ENCODE data around the gene NOL9. TPM values are rescaled to one million over a fixed set of nuclear protein-coding genes. Genes with fewer than 3 reads are reported as not detected.

Gene NOL9
- total RNA-seq, 1 donor from 2014 or later: 50.0 TPM

DNA sequence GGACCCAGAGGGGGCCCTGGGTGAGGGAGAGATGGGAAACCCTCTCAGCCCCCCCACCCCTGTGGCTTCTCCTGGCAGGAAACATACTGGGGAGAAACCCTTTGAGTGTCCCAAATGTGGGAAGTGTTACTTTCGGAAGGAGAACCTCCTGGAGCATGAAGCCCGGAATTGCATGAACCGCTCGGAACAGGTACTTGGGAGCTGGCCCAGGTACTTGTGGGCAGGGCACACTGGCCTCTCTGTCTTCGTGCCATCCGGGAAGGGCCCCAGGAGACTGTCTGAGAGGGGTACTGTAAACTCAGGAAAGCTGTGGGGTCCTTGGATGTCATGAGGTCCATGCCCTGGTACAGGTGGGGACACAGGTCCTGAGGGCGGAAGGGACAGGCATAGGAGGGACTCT, 31.5 kb upstream of the NOL9 start:
- H3K36me3 Mint-ChIP-seq (ENCODE audit: low read depth): peaks cover 24% of the 10 kb centered on the region

DNA sequence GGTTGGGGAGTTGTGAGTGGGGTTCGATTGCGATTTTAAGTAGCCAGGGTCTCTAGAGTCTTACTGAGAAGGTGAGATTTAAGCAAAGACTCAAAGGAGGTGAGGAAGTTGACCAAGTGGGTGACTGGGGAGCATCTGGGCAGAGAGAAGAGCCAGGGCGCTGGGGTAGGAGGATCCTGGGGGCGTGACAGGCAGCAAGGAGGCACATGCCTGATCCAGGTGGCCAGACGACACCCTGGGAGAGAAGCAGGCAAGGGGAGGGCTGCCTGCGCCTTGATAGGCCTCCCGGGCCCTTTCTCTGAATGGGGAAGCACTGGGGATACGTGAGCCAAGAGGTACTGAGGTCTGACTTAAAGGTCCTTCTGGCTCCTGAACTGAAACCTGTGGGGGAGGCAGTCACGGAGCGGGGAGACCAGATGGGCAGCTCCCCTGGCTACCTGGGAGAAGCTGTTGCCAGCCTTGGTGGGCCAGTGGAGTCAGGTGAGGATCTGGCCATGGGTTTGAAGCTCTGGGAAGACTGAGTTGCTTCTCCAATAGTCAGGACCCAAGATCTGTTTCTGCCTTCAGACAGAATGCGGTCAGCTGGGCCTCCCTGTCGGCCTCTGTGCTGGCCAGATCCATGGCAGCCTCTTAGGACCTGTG, 30.9 kb upstream of the NOL9 start:
- peaks cover 25% of the 10 kb centered on the region for H3K36me3 Mint-ChIP-seq (ENCODE audit: low read depth)
- no peak for DNase-seq (ENCODE audit: low spot score)
- intact Hi-C loops (cut with micrococcal nuclease): no loop called here
- H3K4me1 Mint-ChIP-seq (ENCODE audit: low read depth): peaks cover 30% of the 10 kb centered on the region
- no peaks in the 10 kb centered on the region for H3K9me3 Mint-ChIP-seq
- no peak overlapping the region for H3K4me3 Mint-ChIP-seq (ENCODE audit: low read depth)
- H3K27ac Mint-ChIP-seq: peak overlapping the region; percentile 9
- no peaks in the 10 kb centered on the region for H3K27me3 Mint-ChIP-seq (ENCODE audit: low read depth)

More for the DNA sequence above, 31.5 kb upstream of the NOL9 start:
- no peaks in the 10 kb centered on the region for H3K9me3 Mint-ChIP-seq
- H3K4me3 Mint-ChIP-seq (ENCODE audit: low read depth): no peak overlapping the region
- no peaks in the 10 kb centered on the region for H3K27me3 Mint-ChIP-seq (ENCODE audit: low read depth)
- no peak for DNase-seq (ENCODE audit: low spot score)
- peaks cover 24% of the 10 kb centered on the region for H3K4me1 Mint-ChIP-seq (ENCODE audit: low read depth)
- intact Hi-C loops (cut with micrococcal nuclease): no loop called here
- H3K27ac Mint-ChIP-seq: no peak overlapping the region

DNA sequence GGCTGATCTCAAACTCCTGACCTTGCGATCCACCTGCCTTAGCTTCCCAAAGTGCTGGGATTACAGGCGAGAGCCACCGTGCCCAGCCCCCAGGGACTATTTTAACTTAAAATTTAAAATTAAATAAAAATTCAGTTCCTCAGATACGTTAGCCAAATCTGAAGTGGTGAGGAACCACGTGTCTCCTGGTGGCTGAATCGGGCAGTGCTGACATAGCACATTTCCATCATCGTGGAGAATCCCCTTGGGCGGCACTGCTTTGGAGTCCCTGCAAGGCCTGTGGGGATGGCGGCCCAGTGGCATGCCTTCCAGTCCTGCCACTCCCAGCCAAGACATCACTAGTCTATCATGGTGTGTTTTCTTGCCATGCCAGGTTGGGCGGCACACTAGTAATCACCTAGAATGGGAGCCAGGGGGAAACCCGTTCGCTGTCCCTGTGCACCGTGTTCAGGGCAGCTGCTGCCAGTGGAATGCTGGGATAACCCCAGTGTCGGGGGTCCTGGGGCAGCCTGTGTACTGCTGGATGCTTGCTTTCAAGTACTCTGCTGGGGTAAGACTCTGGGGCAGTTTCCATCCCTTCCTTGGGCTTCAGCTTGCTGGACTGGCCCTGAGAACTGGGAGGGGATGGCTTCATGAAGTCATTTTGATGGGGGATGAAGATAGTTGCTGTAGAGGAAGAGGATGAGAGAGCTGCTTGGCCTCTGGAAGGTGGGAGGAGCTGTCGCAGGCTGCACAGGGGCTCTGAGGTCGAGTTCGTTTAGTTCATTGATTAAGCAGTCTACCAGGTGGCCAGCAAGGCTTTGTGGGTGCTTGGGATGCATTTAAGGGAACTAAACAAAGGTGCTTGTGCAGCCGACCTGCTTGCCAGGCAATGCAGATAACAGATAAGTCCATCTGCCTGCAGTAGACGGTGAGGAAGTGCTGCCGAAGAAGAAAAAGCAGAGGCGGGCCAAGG, 30.1 kb upstream of the NOL9 start:
- H3K27ac Mint-ChIP-seq: peak overlapping the region; percentile 9
- peaks cover 18% of the 10 kb centered on the region for H3K36me3 Mint-ChIP-seq (ENCODE audit: low read depth)
- H3K4me1 Mint-ChIP-seq (ENCODE audit: low read depth): peaks cover 33% of the 10 kb centered on the region

DNA sequence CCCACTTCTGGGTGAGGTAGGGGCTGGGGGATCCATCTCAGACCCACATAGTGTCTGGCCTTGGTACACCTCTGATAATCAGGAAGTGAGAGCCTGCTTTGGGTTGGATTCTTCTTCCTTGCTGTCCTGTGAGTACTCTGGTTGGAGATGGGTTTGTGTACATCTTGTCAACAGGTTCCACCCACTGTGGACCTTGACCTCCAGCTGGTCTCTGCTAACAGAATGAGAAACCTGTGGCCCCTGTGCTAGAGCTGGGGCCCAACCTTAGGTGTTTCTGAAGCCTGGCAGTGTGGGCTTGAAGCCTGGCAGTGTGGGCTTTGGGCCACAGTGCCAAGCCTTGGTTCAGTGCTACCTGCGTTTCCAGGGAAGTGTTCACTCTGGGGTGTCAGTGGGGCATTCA, 28.1 kb upstream of the NOL9 start:
- H3K9me3 Mint-ChIP-seq: no peaks in the 10 kb centered on the region
- no peaks in the 10 kb centered on the region for H3K27me3 Mint-ChIP-seq (ENCODE audit: low read depth)
- DNase-seq (ENCODE audit: low spot score): no peak
- peaks cover 11% of the 10 kb centered on the region for H3K36me3 Mint-ChIP-seq (ENCODE audit: low read depth)
- peaks cover 36% of the 10 kb centered on the region for H3K4me1 Mint-ChIP-seq (ENCODE audit: low read depth)
- intact Hi-C loops (cut with micrococcal nuclease): no loop called here
- H3K4me3 Mint-ChIP-seq (ENCODE audit: low read depth): peak overlapping the region; percentile 57
- peak overlapping the region; percentile 62 for H3K27ac Mint-ChIP-seq

More for the DNA sequence above, 30.1 kb upstream of the NOL9 start:
- no peak for DNase-seq (ENCODE audit: low spot score)
- no peak overlapping the region for H3K4me3 Mint-ChIP-seq (ENCODE audit: low read depth)
- no peaks in the 10 kb centered on the region for H3K9me3 Mint-ChIP-seq
- intact Hi-C loops (cut with micrococcal nuclease): no loop called here
- no peaks in the 10 kb centered on the region for H3K27me3 Mint-ChIP-seq (ENCODE audit: low read depth)

DNA sequence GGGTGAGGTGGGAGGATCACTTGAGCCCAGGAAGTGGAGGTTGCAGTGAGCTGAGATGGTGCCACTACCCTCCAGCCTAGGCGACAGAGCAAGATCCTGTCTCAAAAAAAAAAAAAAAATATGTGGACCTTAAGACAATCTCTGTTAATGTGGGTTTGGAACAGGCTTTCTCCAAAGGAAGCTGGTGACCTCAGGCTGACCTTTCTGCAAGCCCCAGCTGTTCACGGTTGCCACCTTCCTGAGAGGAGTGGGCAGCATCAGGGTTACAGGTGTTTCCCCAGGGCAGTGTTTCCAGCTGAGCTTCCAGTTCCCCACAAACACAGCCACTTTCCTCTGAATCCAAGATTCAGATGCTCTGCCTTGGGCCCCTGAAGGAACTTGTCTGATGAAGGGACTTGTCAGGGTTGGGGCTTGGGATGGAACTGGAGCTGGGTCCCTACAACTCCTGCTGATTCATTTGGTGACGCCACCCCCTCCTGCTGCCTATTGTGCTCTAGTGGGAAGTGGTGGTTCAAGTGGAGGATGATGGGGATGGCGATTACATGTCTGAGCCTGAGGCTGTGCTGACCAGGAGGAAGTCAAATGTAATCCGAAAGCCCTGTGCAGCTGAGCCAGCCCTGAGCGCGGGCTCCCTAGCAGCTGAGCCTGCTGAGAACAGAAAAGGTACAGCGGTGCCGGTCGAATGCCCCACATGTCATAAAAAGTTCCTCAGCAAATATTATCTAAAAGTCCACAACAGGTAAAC, 27.4 kb upstream of the NOL9 start:
- Mint-ChIP-seq H3K4me3 (ENCODE audit: low read depth) (peak overlapping the region; percentile 88), H3K27ac (no peak overlapping the region), H3K4me1 (ENCODE audit: low read depth) (peaks cover 35% of the 10 kb centered on the region), H3K36me3 (ENCODE audit: low read depth) (peaks cover 11% of the 10 kb centered on the region), H3K27me3 (ENCODE audit: low read depth) (no peaks in the 10 kb centered on the region), H3K9me3 (no peaks in the 10 kb centered on the region)
- intact Hi-C loops (cut with micrococcal nuclease): no loop called here
- DNase-seq (ENCODE audit: low spot score): no peak

DNA sequence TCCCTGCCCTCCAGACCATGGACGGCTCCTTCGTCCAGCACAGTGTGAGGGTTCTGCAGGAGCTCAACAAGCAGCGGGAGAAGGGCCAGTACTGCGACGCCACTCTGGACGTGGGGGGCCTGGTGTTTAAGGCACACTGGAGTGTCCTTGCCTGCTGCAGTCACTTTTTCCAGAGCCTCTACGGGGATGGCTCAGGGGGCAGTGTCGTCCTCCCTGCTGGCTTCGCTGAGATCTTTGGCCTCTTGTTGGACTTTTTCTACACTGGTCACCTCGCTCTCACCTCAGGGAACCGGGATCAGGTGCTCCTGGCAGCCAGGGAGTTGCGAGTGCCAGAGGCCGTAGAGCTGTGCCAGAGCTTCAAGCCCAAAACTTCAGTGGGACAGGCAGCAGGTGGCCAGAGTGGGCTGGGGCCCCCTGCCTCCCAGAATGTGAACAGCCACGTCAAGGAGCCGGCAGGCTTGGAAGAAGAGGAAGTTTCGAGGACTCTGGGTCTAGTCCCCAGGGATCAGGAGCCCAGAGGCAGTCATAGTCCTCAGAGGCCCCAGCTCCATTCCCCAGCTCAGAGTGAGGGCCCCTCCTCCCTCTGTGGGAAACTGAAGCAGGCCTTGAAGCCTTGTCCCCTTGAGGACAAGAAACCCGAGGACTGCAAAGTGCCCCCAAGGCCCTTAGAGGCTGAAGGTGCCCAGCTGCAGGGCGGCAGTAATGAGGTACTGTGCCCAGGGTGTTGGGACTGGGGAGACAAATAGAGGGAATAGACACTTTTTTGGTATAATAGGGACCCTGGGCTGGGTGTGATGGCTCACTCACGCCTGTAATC, 26.5 kb upstream of the NOL9 start:
- no peak for DNase-seq (ENCODE audit: low spot score)
- H3K36me3 Mint-ChIP-seq (ENCODE audit: low read depth): peaks cover 11% of the 10 kb centered on the region
- H3K27me3 Mint-ChIP-seq (ENCODE audit: low read depth): no peaks in the 10 kb centered on the region
- H3K27ac Mint-ChIP-seq: peak overlapping the region; percentile 88
- H3K4me1 Mint-ChIP-seq (ENCODE audit: low read depth): peaks cover 35% of the 10 kb centered on the region
- peak overlapping the region; percentile 88 for H3K4me3 Mint-ChIP-seq (ENCODE audit: low read depth)
- intact Hi-C loops (cut with micrococcal nuclease): no loop called here
- H3K9me3 Mint-ChIP-seq: no peaks in the 10 kb centered on the region

DNA sequence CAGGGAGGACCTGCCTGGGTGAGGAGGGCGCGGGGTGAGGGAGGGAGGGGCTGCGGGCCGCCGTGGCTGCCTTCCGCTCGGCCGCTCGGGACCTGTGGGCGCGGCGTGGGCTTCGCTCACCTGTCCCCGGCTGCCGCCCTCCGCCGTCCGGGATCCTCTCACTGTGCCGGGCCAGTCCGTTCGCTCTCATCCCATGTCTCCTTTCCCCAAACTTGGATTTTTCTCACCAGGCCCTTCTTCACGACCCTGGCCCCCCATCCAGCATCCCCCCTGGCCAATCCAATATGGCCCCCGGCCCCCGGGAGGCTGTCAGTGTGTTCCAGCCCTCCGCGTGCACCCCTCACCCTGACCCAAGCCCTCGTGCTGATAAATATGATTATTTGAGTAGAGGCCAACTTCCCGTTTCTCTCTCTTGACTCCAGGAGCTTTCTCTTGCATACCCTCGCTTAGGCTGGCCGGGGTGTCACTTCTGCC, 25.8 kb upstream of the NOL9 start:
- Mint-ChIP-seq H3K9me3 (no peaks in the 10 kb centered on the region), H3K4me3 (ENCODE audit: low read depth) (peak overlapping the region; percentile 88), H3K27me3 (ENCODE audit: low read depth) (no peaks in the 10 kb centered on the region), H3K4me1 (ENCODE audit: low read depth) (peaks cover 35% of the 10 kb centered on the region), H3K27ac (peak overlapping the region; percentile 92), H3K36me3 (ENCODE audit: low read depth) (peaks cover 11% of the 10 kb centered on the region)
- no peak for DNase-seq (ENCODE audit: low spot score)
- intact Hi-C loops (cut with micrococcal nuclease): no loop called here

DNA sequence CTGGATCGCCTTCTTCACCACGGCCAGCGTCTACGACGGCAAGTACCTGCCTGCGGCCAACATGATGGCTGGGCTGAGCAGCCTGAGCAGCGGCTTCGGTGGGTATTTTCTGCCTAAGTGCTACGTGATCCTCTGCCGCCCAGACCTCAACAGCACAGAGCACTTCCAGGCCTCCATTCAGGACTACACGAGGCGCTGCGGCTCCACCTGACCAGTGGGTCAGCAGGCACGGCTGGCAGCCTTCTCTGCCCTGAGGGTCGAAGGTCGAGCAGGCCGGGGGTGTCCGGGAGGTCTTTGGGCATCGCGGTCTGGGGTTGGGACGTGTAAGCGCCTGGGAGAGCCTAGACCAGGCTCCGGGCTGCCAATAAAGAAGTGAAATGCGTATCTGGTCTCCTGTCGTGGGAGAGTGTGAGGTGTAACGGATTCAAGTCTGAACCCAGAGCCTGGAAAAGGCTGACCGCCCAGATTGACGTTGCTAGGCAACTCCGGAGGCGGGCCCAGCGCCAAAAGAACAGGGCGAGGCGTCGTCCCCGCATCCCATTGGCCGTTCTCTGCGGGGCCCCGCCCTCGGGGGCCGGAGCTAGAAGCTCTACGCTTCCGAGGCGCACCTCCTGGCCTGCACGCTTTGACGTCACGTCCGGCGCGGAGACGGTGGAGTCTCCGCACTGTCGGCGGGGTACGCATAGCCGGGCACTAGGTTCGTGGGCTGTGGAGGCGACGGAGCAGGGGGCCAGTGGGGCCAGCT, 25.2 kb upstream of the NOL9 start, which contains the start of gene ZBTB48:
Gene ZBTB48, plus strand, starts transcription at position 621 of the 745 bp plus-strand sequence. CDS start 616 bp downstream, outside the sequence.
- intact Hi-C loops (cut with micrococcal nuclease): loop anchor here (1.0 to 2.0 kb wide), 2 partner anchors 24 to 25 kb away; partner anchors contain the start of genes NOL9 and TAS1R1
- H3K4me3 Mint-ChIP-seq (ENCODE audit: low read depth): peak within 1 kb of the TSS; percentile 88
- peaks cover 10% of the 10 kb centered on the region for H3K36me3 Mint-ChIP-seq (ENCODE audit: low read depth)
- DNase-seq (ENCODE audit: low spot score): peak; percentile 95
- peaks cover 31% of the 10 kb centered on the region for H3K4me1 Mint-ChIP-seq (ENCODE audit: low read depth)
- H3K9me3 Mint-ChIP-seq: no peaks in the 10 kb centered on the region
- H3K27ac Mint-ChIP-seq: peak within 1 kb of the TSS; percentile 92
- no peaks in the 10 kb centered on the region for H3K27me3 Mint-ChIP-seq (ENCODE audit: low read depth)

DNA sequence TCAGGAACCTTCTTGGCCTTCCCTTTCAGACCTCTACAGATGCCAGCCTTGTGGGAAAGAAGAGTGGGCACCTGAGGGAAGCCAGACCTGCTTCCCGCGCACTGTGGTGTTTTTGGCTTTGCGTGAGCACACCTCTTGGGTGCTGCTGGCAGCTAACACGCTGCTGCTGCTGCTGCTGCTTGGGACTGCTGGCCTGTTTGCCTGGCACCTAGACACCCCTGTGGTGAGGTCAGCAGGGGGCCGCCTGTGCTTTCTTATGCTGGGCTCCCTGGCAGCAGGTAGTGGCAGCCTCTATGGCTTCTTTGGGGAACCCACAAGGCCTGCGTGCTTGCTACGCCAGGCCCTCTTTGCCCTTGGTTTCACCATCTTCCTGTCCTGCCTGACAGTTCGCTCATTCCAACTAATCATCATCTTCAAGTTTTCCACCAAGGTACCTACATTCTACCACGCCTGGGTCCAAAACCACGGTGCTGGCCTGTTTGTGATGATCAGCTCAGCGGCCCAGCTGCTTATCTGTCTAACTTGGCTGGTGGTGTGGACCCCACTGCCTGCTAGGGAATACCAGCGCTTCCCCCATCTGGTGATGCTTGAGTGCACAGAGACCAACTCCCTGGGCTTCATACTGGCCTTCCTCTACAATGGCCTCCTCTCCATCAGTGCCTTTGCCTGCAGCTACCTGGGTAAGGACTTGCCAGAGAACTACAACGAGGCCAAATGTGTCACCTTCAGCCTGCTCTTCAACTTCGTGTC, 24.5 kb upstream of the NOL9 start:
- peaks cover 7% of the 10 kb centered on the region for H3K36me3 Mint-ChIP-seq (ENCODE audit: low read depth)
- peak overlapping the region; percentile 88 for H3K4me3 Mint-ChIP-seq (ENCODE audit: low read depth)
- intact Hi-C loops (cut with micrococcal nuclease): loop anchor here (1.0 to 2.0 kb wide), 2 partner anchors 24 to 25 kb away; partner anchors contain the start of genes NOL9 and TAS1R1

DNA sequence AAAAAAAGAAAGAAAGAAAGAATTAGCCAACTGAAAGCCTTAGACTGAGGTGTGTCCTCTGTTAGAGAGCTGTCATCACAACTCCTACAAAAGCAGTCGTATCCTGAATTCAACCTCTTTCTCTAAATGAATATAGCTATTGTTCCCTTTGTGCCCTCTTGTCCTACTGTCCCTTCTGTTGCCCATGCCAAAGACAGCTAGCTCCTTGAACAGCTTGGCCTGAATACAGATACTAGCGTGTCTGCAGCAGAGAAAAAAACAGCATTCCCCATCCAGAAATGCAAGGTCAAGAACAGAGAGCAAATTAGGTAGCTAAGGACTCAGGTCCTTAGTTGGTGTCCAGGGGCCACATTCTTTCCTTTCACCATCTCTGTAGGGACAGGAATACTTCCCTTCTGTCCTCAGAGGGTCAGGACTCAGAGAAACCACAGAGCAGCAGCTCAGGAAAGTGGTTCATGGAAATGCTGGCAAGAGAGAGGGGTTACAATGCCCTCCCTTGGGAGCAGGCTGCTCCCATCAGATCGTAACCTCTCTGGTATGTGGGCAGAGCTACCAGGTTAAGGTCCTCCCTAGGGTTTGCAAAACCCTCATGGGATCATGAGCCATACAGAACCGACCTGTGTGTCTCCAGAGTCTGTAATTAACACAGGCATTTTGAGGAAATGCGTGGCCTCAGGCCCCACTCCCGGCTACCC, 23.7 kb upstream of the NOL9 start:
- peaks cover 7% of the 10 kb centered on the region for H3K36me3 Mint-ChIP-seq (ENCODE audit: low read depth)
- H3K4me3 Mint-ChIP-seq (ENCODE audit: low read depth): no peak overlapping the region
- no peak overlapping the region for H3K27ac Mint-ChIP-seq
- H3K4me1 Mint-ChIP-seq (ENCODE audit: low read depth): peaks cover 29% of the 10 kb centered on the region
- H3K27me3 Mint-ChIP-seq (ENCODE audit: low read depth): no peaks in the 10 kb centered on the region
- intact Hi-C loops (cut with micrococcal nuclease): loop anchor here (2.0 kb wide), 1 partner anchor 23 kb away; the partner anchor contains the start of genes NOL9 and TAS1R1
- no peaks in the 10 kb centered on the region for H3K9me3 Mint-ChIP-seq
- DNase-seq (ENCODE audit: low spot score): no peak

More for the DNA sequence above, 24.5 kb upstream of the NOL9 start:
- no peak for DNase-seq (ENCODE audit: low spot score)
- no peaks in the 10 kb centered on the region for H3K9me3 Mint-ChIP-seq
- no peak overlapping the region for H3K27ac Mint-ChIP-seq
- H3K27me3 Mint-ChIP-seq (ENCODE audit: low read depth): no peaks in the 10 kb centered on the region
- peaks cover 29% of the 10 kb centered on the region for H3K4me1 Mint-ChIP-seq (ENCODE audit: low read depth)
